Muscle layer of colon (tissue), 2 donors: Measurements from ENCODE around the gene ANKMY1.

Experiments
- H3K27ac ChIP-seq: one replicate; pipeline ENCODE4 v1.7.0; 2013; ENCODE audit warnings: low read depth, mild to moderate bottlenecking, low read length, moderate library complexity
- H3K27me3 ChIP-seq, 2 donors: one replicate each; pipeline ENCODE4 v1.7.0; 2013; ENCODE audit warnings: low read length in 2 of 2, mild to moderate bottlenecking in 2 of 2; ENCODE audit not compliant: insufficient read depth in 2 of 2, control insufficient read depth in 1 of 2
- H3K36me3 ChIP-seq: one replicate; pipeline ENCODE4 v1.7.0; 2013; ENCODE audit warnings: mild to moderate bottlenecking, low read length; ENCODE audit not compliant: insufficient read depth
- H3K4me1 ChIP-seq: one replicate; pipeline ENCODE4 v1.7.0; 2013; ENCODE audit warnings: mild to moderate bottlenecking, low read length; ENCODE audit not compliant: insufficient read depth
- H3K4me3 ChIP-seq, 2 donors: one replicate each; pipeline ENCODE4 v1.7.0; 2013; ENCODE audit warnings: low read length in 2 of 2, low read depth in 1 of 2, mild to moderate bottlenecking in 1 of 2, moderate library complexity in 1 of 2
- H3K9ac ChIP-seq: one replicate; pipeline ENCODE4 v1.7.0; 2013; ENCODE audit warnings: low read length
- H3K9me3 ChIP-seq: one replicate; pipeline ENCODE4 v1.7.0; 2013; ENCODE audit warnings: mild to moderate bottlenecking, low read length
- donor health status: abdominal sarcoma.
- donor health status: Adenocarcinoma of cecum.

The ANKMY1 gene

DNA sequence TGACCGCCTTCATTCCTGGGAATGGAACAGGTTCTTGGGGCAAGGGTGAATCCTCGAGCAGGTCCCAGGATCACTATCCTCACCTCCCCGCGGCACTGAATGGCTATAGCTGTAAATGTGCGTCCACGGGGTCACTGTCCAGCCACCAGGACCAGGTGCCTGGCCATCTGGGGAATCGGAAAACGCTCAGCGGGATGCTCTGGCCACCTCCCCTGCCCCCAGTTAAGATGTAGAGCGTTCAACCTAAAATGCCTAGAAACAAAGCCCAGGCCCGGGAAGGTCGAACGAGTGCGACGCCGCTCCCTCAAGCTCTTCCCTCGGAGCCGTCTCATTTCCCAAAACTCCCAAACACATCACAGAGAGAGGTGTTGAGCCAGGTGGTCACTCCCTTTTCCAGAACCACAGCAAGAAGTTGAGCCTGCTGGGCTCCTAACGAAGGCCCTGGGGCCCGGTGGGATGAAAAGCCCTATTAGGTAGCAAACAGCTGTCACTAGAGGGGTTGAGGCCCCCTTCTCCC, 28.0 kb upstream of the ANKMY1 start:
- peaks cover 9% of the 10 kb centered on the region for H3K36me3 ChIP-seq
- peaks cover 33% of the 10 kb centered on the region for H3K4me1 ChIP-seq
- peak overlapping the region; percentile 97 for H3K9ac ChIP-seq
- no peaks in the 10 kb centered on the region for H3K27me3 ChIP-seq
- H3K9me3 ChIP-seq = no peaks in the 10 kb centered on the region
- peak overlapping the region; percentile 91 for H3K27ac ChIP-seq
- H3K4me3 ChIP-seq = peak overlapping the region; percentile 83 to 94

DNA sequence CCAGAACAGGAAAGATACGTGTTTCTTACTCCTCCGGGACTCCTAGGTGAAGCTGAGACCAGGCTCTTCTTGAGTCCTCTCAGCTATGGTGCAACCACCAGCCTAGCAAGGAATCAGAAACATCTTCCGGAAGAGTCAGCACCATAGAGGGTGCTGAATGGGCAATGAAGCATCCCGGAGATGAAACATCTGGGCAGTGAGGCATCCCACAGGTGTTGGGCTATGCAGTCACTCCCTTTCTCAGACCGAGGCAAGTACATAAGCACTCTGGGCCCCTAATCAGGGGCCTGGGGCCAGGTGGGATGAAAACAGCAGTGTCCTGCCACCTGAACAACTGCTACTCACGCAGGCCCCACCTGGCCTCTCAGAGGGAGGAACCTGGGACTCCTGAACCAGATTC, 27.3 kb upstream of the ANKMY1 start:
- peaks cover 6% of the 10 kb centered on the region for H3K36me3 ChIP-seq
- no peaks in the 10 kb centered on the region for H3K27me3 ChIP-seq
- H3K9ac ChIP-seq = peak overlapping the region; percentile 97
- H3K27ac ChIP-seq = no peak overlapping the region
- H3K4me1 ChIP-seq = peaks cover 37% of the 10 kb centered on the region
- peak overlapping the region; percentile 83 to 94 for H3K4me3 ChIP-seq
- no peaks in the 10 kb centered on the region for H3K9me3 ChIP-seq

DNA sequence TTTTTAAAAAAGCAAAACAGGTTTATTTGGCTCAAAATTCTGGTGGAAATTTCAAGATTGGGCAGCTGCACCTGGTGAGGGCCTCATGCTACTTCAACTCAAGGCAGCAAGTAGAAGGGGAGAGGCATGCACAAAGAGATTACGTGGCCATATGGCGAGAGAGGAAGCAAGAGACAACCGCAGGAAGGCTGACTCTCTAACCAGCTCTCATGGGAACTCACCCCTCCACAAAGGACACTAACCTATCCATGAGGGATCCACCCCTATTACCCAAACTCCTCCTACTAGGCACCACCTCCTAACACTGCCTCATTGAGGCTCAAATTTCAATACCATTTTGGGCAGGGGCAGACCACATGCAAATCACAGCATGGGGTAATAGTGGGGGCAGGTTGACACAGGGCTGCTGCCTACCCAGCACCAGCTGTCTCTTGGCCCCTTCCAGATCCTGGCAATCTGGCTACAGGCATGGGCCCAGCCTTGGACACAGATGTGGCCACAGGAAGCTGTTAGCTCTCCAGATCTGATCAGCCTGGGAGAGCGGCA, 26.8 kb upstream of the ANKMY1 start:
- Histone ChIP-seq H3K9ac (no peak overlapping the region), H3K4me1 (peaks cover 40% of the 10 kb centered on the region)

GRCh38 chr2:240583774-240584173, 26.0 kb upstream of the ANKMY1 start:
- Histone ChIP-seq H3K4me1 (peaks cover 39% of the 10 kb centered on the region), H3K27ac (no peak overlapping the region), H3K27me3 (no peaks in the 10 kb centered on the region), H3K9me3 (no peaks in the 10 kb centered on the region), H3K36me3 (no peaks in the 10 kb centered on the region), H3K9ac (no peak overlapping the region), H3K4me3 (no peak overlapping the region)

More for the DNA sequence above, 26.8 kb upstream of the ANKMY1 start:
- Histone ChIP-seq H3K27ac (no peak overlapping the region), H3K36me3 (peaks cover under 1% of the 10 kb centered on the region), H3K9me3 (no peaks in the 10 kb centered on the region), H3K27me3 (no peaks in the 10 kb centered on the region), H3K4me3 (peak overlapping the region in 1 of 2 donors; percentile 94)

- Histone ChIP-seq H3K36me3 (peaks cover 2% of the 10 kb centered on the region), H3K9ac (no peak overlapping the region), H3K27ac (no peak overlapping the region), H3K9me3 (no peaks in the 10 kb centered on the region), H3K4me1 (peaks cover 29% of the 10 kb centered on the region), H3K4me3 (no peak overlapping the region), H3K27me3 (no peaks in the 10 kb centered on the region)
Observed at GRCh38 chr2:240582781-240583180, 25.0 kb upstream of the ANKMY1 start.

GRCh38 chr2:240581811-240582210, 24.0 kb upstream of the ANKMY1 start:
- Histone ChIP-seq H3K36me3 (peaks cover 7% of the 10 kb centered on the region), H3K27ac (no peak overlapping the region), H3K9ac (no peak overlapping the region), H3K9me3 (no peaks in the 10 kb centered on the region), H3K4me3 (no peak overlapping the region), H3K27me3 (no peaks in the 10 kb centered on the region), H3K4me1 (peaks cover 23% of the 10 kb centered on the region)

GRCh38 chr2:240579771-240580614, 22.2 kb upstream of the ANKMY1 start:
- H3K9me3 ChIP-seq = no peaks in the 10 kb centered on the region
- H3K27me3 ChIP-seq = no peaks in the 10 kb centered on the region
- no peak overlapping the region for H3K27ac ChIP-seq
- peaks cover 15% of the 10 kb centered on the region for H3K4me1 ChIP-seq
- no peak overlapping the region for H3K4me3 ChIP-seq
- H3K36me3 ChIP-seq = peaks cover 15% of the 10 kb centered on the region
- H3K9ac ChIP-seq = no peak overlapping the region

DNA sequence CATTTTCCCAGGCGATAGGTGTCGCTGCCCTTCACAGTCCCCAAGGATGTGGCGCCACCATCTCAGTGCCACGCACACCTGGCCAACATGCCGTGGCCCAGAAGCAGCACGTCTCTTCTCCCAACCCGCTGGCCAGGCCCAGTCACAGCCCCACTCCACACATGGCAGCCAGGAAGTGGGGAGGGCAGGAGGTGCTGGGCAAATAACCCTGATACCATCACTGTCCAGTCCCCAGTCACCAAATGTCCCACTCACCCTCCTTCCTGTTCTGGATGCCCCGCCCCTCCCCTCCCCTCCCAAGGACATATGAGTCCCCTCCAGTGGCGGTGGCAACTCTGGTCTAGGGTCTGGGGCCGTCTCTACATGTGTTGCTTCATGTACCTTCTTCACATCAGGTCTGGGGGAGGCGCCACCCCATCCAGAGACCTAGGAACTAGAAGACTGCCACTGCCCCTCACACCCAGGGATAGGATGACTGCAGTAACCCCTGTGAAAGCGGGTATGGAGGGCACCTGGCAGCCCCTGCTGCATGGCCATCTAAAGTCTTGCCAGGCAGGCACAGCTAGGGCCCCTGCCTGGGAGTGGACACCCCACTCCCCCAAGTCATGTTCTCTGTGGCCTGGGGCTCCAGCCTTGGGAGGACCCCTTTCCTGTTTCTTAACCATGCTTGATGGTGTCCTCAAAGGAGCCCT, 21.4 kb upstream of the ANKMY1 start:
- Histone ChIP-seq H3K27me3 (no peaks in the 10 kb centered on the region), H3K9me3 (no peaks in the 10 kb centered on the region), H3K36me3 (peaks cover 23% of the 10 kb centered on the region), H3K27ac (no peak overlapping the region), H3K4me3 (no peak overlapping the region), H3K9ac (no peak overlapping the region), H3K4me1 (peaks cover 7% of the 10 kb centered on the region)

DNA sequence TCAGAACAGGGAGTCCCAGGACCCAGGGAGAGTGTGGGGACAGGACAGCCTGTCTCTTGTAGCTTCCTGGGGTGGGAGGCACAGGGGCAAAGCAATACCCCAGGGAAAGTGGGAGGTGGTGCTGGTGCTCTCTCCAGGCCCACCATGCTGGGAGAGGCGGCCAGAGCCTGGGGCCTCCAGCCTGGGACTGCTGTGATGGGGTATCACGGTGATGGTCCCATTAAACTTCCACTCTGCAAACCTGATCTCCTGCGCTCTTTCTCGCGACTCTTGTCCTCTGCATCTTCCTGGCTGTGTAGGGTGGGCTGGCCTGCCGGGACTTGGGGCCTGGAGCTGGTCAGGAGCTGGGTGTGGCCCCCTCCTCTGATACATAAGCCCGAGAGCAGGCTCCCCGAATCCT, 20.7 kb upstream of the ANKMY1 start:
- Histone ChIP-seq H3K27ac (no peak overlapping the region), H3K27me3 (no peaks in the 10 kb centered on the region), H3K4me1 (peaks cover 7% of the 10 kb centered on the region), H3K9me3 (no peaks in the 10 kb centered on the region), H3K36me3 (peaks cover 26% of the 10 kb centered on the region), H3K9ac (no peak overlapping the region), H3K4me3 (no peak overlapping the region)

- no peak overlapping the region for H3K4me3 ChIP-seq
- H3K4me1 ChIP-seq = peaks cover 7% of the 10 kb centered on the region
- H3K9me3 ChIP-seq = no peaks in the 10 kb centered on the region
- H3K27me3 ChIP-seq = no peaks in the 10 kb centered on the region
- H3K36me3 ChIP-seq = peaks cover 26% of the 10 kb centered on the region
- H3K27ac ChIP-seq = no peak overlapping the region
- no peak overlapping the region for H3K9ac ChIP-seq
Observed at GRCh38 chr2:240578110-240578450, 20.3 kb upstream of the ANKMY1 start.

GRCh38 chr2:240577281-240578109, 19.7 kb upstream of the ANKMY1 start:
- H3K36me3 ChIP-seq = peaks cover 26% of the 10 kb centered on the region
- no peak overlapping the region for H3K27ac ChIP-seq
- H3K4me3 ChIP-seq = no peak overlapping the region

More at GRCh38 chr2:240577281-240578109, 19.7 kb upstream of the ANKMY1 start:
- no peak overlapping the region for H3K9ac ChIP-seq
- peaks cover 7% of the 10 kb centered on the region for H3K4me1 ChIP-seq
- H3K27me3 ChIP-seq = no peaks in the 10 kb centered on the region
- H3K9me3 ChIP-seq = no peaks in the 10 kb centered on the region
